H1 (cell line): ENCODE data around the gene TCF20. TPM values are rescaled to one million over a fixed set of nuclear protein-coding genes. Genes with fewer than 3 reads are reported as not detected.

Experiments
- CTCF ChIA-PET: fragments of 300-600 bp; sonication (Branson Sonifier 250); formaldehyde crosslinking; loops from one replicate; lab custom pipeline; 2021; ENCODE audit not compliant: partially characterized antibody; lab: Charles Lee
- POLR2A ChIA-PET: fragments of 300-600 bp; sonication (Branson Sonifier 250); formaldehyde crosslinking; loops from one replicate; lab custom pipeline; 2021; ENCODE audit warnings: inconsistent platforms; ENCODE audit not compliant: partially characterized antibody; lab: Charles Lee
- DNase-seq, 2 experiments: peaks; one replicate each; pipeline versions ENCODE4 v3.0.0 to v3.0.0-alpha.2; 2010 to 2022; ENCODE audit warnings: low spot score in 2 of 2, low read depth in 1 of 2, mixed read lengths in 1 of 2
- FAIRE-seq: peaks from 2 replicates; lab custom pipeline; 2011; peaks lifted over from hg19 to GRCh38; lab: Jason Lieb, UNC
- H2AFZ ChIP-seq: 2 replicates; pipeline ENCODE4 v1.8.1; 2012; ENCODE audit warnings: low read length, inconsistent platforms
- H2AK5ac ChIP-seq: 2 replicates; pipeline ENCODE4 v1.6.1; 2013; ENCODE audit warnings: low read depth, low read length
- H2BK120ac ChIP-seq: replicated peaks from 2 replicates; pipeline ENCODE3; 2013; ENCODE audit warnings: low read depth, low read length, inconsistent platforms
- H2BK12ac ChIP-seq: 2 replicates; pipeline ENCODE4 v1.6.1; 2013; ENCODE audit warnings: low read depth, low read length
- H2BK15ac ChIP-seq: 2 replicates; pipeline ENCODE4 v1.6.1; 2013; ENCODE audit warnings: low read length
- H2BK20ac ChIP-seq: 2 replicates; pipeline ENCODE4 v1.6.1; 2013; ENCODE audit warnings: low read length
- H2BK5ac ChIP-seq: 2 replicates; pipeline ENCODE4 v1.6.1; 2013; ENCODE audit warnings: low read depth, low read length
- H3K14ac ChIP-seq: 2 replicates; pipeline ENCODE4 v1.6.1; 2013; ENCODE audit warnings: inconsistent platforms; ENCODE audit not compliant: insufficient read length
- H3K18ac ChIP-seq: 2 replicates; pipeline ENCODE4 v1.6.1; 2013; ENCODE audit warnings: low read length; ENCODE audit errors: extremely low read depth
- H3K23ac ChIP-seq: 2 replicates; pipeline ENCODE4 v1.6.1; 2013; ENCODE audit warnings: inconsistent platforms; ENCODE audit not compliant: insufficient read length
- H3K23me2 ChIP-seq: 2 replicates; pipeline ENCODE4 v1.6.1; 2013; ENCODE audit warnings: low read depth, low read length
- H3K27ac ChIP-seq: 2 replicates; pipeline ENCODE4 v1.6.1; 2011; ENCODE audit warnings: low read depth, low read length, inconsistent platforms
- H3K27me3 ChIP-seq, 4 experiments: replicated peaks in 1 of 4; 1 replicate in 1 of 4; 2 replicates in 3 of 4; pipeline versions ENCODE4 v1.6.1 to v1.8.1; 2011 to 2013; ENCODE audit warnings: low read length in 3 of 4, mild to moderate bottlenecking in 3 of 4, inconsistent platforms in 2 of 4, mixed read lengths in 2 of 4, moderate library complexity in 1 of 4; ENCODE audit not compliant: control insufficient read depth in 3 of 4, insufficient read depth in 3 of 4; ENCODE audit errors: extremely low read depth in 1 of 4
- H3K36me3 ChIP-seq, 4 experiments: 2 replicates each; pipeline versions ENCODE4 v1.6.1 to v1.8.1; 2011 to 2013; ENCODE audit warnings: mild to moderate bottlenecking in 4 of 4, low read length in 3 of 4, moderate library complexity in 2 of 4, control low read depth in 1 of 4, inconsistent platforms in 1 of 4; ENCODE audit not compliant: insufficient read depth in 4 of 4, control insufficient read depth in 2 of 4
- H3K4ac ChIP-seq: replicated peaks from 2 replicates; pipeline ENCODE3; 2013; ENCODE audit warnings: low read length, low read depth, mixed read lengths, inconsistent platforms; ENCODE audit not compliant: insufficient read length
- H3K4me1 ChIP-seq, 4 experiments: replicated peaks in 1 of 4; 1 replicate in 1 of 4; 2 replicates in 3 of 4; pipeline versions ENCODE4 v1.6.1 to v1.8.1; 2011 to 2013; ENCODE audit warnings: low read length in 3 of 4, inconsistent platforms in 2 of 4, mixed read lengths in 1 of 4; ENCODE audit not compliant: insufficient read depth in 4 of 4, control insufficient read depth in 3 of 4
- H3K4me2 ChIP-seq, 2 experiments: 2 replicates each; pipeline versions ENCODE4 v1.6.1 to v1.8.1; 2011 to 2013; ENCODE audit warnings: low read depth in 2 of 2, low read length in 2 of 2, control low read depth in 1 of 2, inconsistent platforms in 1 of 2, mild to moderate bottlenecking in 1 of 2; ENCODE audit not compliant: insufficient read depth in 1 of 2
- H3K4me3 ChIP-seq, 4 experiments: fragments of 200-600, 300-600 bp in 1 of 4; sonication (generic), shearing (Covaris generic), sonication (Bioruptor Twin) in 1 of 4; 2 replicates each; pipeline versions ENCODE4 v1.5.1 to v1.8.1; 2011 to 2016; ENCODE audit warnings: low read length in 4 of 4, low read depth in 3 of 4, control low read depth in 2 of 4, inconsistent platforms in 2 of 4, mild to moderate bottlenecking in 2 of 4, mixed read lengths in 1 of 4, moderate library complexity in 1 of 4; ENCODE audit not compliant: insufficient read depth in 2 of 4; ENCODE audit errors: extremely low read depth in 1 of 4
- H3K56ac ChIP-seq: replicated peaks from 2 replicates; pipeline ENCODE3; 2013; ENCODE audit warnings: low read depth, mild to moderate bottlenecking, mixed read lengths, low read length, inconsistent platforms; ENCODE audit not compliant: insufficient read length
- H3K79me1 ChIP-seq: 2 replicates; pipeline ENCODE4 v1.6.1; 2013; ENCODE audit warnings: low read depth, low read length, control low read depth
- H3K79me2 ChIP-seq, 2 experiments: 2 replicates each; pipeline versions ENCODE4 v1.6.1 to v1.8.1; 2012 to 2013; ENCODE audit warnings: low read length in 2 of 2, mild to moderate bottlenecking in 2 of 2, inconsistent platforms in 1 of 2; ENCODE audit not compliant: insufficient read depth in 2 of 2, control insufficient read depth in 1 of 2
- H3K9ac ChIP-seq, 4 experiments: replicated peaks in 1 of 4; 1 replicate in 1 of 4; 2 replicates in 3 of 4; pipeline versions ENCODE4 v1.6.1 to v1.8.1; 2011 to 2013; ENCODE audit warnings: low read depth in 3 of 4, low read length in 3 of 4, control low read depth in 2 of 4, mild to moderate bottlenecking in 2 of 4, moderate library complexity in 2 of 4, inconsistent platforms in 1 of 4; ENCODE audit errors: extremely low read depth in 1 of 4
- H3K9me3 ChIP-seq, 2 experiments: 2 replicates each; pipeline versions ENCODE4 v1.6.1 to v1.8.1; 2012 to 2013; ENCODE audit warnings: mild to moderate bottlenecking in 2 of 2, moderate library complexity in 2 of 2, control low read depth in 1 of 2, inconsistent platforms in 1 of 2, low read depth in 1 of 2, low read length in 1 of 2, mixed read lengths in 1 of 2; ENCODE audit not compliant: insufficient read depth in 2 of 2
- H4K20me1 ChIP-seq, 2 experiments: replicated peaks in 1 of 2; 2 replicates each; pipeline versions ENCODE3 to v1.8.1; 2011 to 2013; ENCODE audit warnings: inconsistent platforms in 2 of 2, low read length in 2 of 2, mild to moderate bottlenecking in 1 of 2; ENCODE audit not compliant: insufficient read depth in 2 of 2, control insufficient read depth in 1 of 2
- H4K5ac ChIP-seq: 2 replicates; pipeline ENCODE4 v1.6.1; 2013; ENCODE audit warnings: low read length, low read depth, mixed read lengths, inconsistent platforms; ENCODE audit not compliant: insufficient read length
- H4K8ac ChIP-seq: 2 replicates; pipeline ENCODE4 v1.8.0; 2013; ENCODE audit warnings: mild to moderate bottlenecking, moderate library complexity, low read length, inconsistent platforms; ENCODE audit not compliant: insufficient read depth; ENCODE audit errors: extremely low read depth
- H4K91ac ChIP-seq: replicated peaks from 2 replicates; pipeline ENCODE3; 2013; ENCODE audit warnings: low read length, mixed read lengths, inconsistent platforms; ENCODE audit not compliant: insufficient read length
- EP300 ChIP-seq, 2 experiments: IDR thresholded peaks; 1 replicate in 1 of 2; 2 replicates in 1 of 2; pipeline ENCODE4 v1.6.1; 2011 to 2012; ENCODE audit warnings: low read depth in 2 of 2, low read length in 2 of 2, mild to moderate bottlenecking in 2 of 2, borderline replicate concordance in 1 of 2, inconsistent platforms in 1 of 2, moderate library complexity in 1 of 2
- HDAC6 ChIP-seq: IDR thresholded peaks from one replicate; pipeline ENCODE4 v1.7.1; 2012; ENCODE audit warnings: low read depth, mild to moderate bottlenecking, inconsistent platforms, low read length, moderate library complexity
- WGBS, 2 experiments: shearing (Covaris generic) in 1 of 2; methylation state at CpG; one replicate each; pipeline versions ENCODE4 v1.1.6 to v1.1.7; 2013 to 2015; ENCODE audit warnings: low lambda C conversion rate in 2 of 2, mixed read lengths in 2 of 2, inconsistent platforms in 1 of 2, low coverage in 1 of 2, missing lambda C conversion rate in 1 of 2; ENCODE audit not compliant: insufficient replicate concordance in 2 of 2, insufficient coverage in 1 of 2, insufficient read length in 1 of 2; ENCODE audit errors: extremely low coverage in 1 of 2, missing lambda C conversion rate in 1 of 2; 5-methylcytosine and 5-hydroxymethylcytosine counted together
- polyA plus RNA-seq, 7 experiments: library from polyadenylated mRNA; depleted of rRNA in 3 of 7; stranded (reverse) in 5 of 7; unstranded in 2 of 7; fragments of >200 nt in 5 of 7; fragments of 200-250 nt in 2 of 7; gene quantifications; 1 replicate in 5 of 7; 2 replicates in 1 of 7; 4 replicates in 1 of 7; pipeline versions ENCODE4 v1.2.1 to v1.2.3, GENCODE V29; 2011 to 2013; ENCODE audit warnings: missing spikeins in 2 of 7, mixed read lengths in 2 of 7
- total RNA-seq: library from RNA; stranded (reverse); fragmentation: NEBNext Ultra II Directional; extraction: Animal tissue kit (Norgen Biotek cat#: 25700); gene quantifications from 2 replicates; pipeline ENCODE4 v1.2.1, GENCODE V29; 2021

The TCF20 gene
- total and polyA plus RNA-seq, 2 of the 8 experiments (the other 6 are each of a cell fraction or from before 2014, with no cell fraction given) = 22.0 to 79.8 TPM

DNA sequence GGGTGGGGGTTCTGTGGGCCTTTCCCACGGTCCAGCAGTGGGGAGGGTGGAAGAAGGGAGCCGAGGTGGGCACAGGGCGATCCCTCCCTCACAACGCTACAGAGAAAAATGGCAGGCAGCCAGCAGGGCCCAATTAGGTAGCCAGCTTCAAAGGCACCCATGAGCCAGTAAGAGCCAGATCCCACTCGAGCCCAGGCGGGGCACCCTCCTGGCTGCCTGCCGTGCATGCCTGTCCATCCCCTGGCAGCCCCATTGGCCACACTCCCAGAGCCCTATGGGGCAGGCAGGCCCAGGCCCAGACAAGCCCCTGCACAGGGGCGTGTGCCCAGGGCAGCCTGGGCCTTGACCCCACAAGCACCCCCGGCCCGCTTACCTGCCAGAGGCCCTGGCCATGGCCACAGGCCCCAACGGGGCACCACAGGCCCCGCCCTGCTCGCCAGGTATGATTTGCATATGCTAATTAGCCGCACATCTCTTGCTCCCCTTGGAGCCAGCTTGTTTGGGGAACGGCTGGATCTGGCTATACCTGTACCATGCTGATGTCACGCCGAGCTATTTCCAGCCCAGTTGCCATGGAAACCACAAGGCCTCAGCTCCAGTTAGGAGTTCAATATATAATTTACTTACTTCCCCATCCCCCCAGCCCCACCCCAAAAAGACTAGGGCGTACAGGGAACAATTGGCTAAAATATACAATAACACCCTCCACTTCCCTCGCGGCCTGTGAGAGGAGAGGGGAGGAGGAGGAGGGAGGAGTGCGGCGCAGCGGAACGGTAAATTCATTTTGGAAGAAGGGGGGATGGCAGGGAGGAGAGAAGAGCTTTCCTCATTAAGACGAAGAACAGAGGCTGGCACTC lies 47.5 kb upstream of the TCF20 start:
- no peak overlapping the region for H4K8ac ChIP-seq
- H3K4me1 ChIP-seq = peaks cover 7 to 41% (median 25%) of the 10 kb centered on the region in 4 experiments
- H2BK120ac ChIP-seq = no peak overlapping the region
- H3K56ac ChIP-seq = no peak overlapping the region
- no peak overlapping the region for H3K9ac ChIP-seq
- H2BK15ac ChIP-seq = no peak overlapping the region
- no peak overlapping the region for H4K91ac ChIP-seq
- TF ChIP-seq HDAC6 = no peak
- peak in 1 of 2 experiments; percentile 76; a peak in 1 of 3 replicates for TF ChIP-seq EP300 (IDR thresholded peaks at IDR 0.05; ENCODE audit: borderline replicate concordance in 1 of 2, low read depth in 2 of 2, low read length in 2 of 2)
- no peak overlapping the region for H3K4me3 ChIP-seq
- no peak overlapping the region for H4K5ac ChIP-seq
- no peak overlapping the region for H3K4me2 ChIP-seq
- no peaks in the 10 kb centered on the region for H3K23me2 ChIP-seq
- FAIRE-seq = no peak
- H3K4ac ChIP-seq = no peak overlapping the region
- no peaks in the 10 kb centered on the region for H3K79me2 ChIP-seq
- H3K9me3 ChIP-seq = no peaks in the 10 kb centered on the region
- H3K36me3 ChIP-seq = no peaks in the 10 kb centered on the region
- no peaks in the 10 kb centered on the region for H3K79me1 ChIP-seq
- H3K27ac ChIP-seq = no peak overlapping the region
- no peaks in the 10 kb centered on the region for H3K27me3 ChIP-seq
- H3K18ac ChIP-seq = peak overlapping the region; percentile 19; the same call in 1 of the 2 replicates
- no peak overlapping the region for H3K23ac ChIP-seq
- no peak overlapping the region for H2AFZ ChIP-seq
- H4K20me1 ChIP-seq = peaks cover 2 to 13% of the 10 kb centered on the region in 2 experiments
- no peak overlapping the region for H2BK5ac ChIP-seq
- ChIA-PET POLR2A (interaction anchor here (0.6 kb wide), 1 partner anchor 46 kb away, joined by 3 read pairs; no protein-coding TSS in a partner anchor), CTCF (interaction anchor here (0.6 to 3.5 kb wide), 8 partner anchors 10 to 149 kb away, joined by 3 to 14 read pairs (median 3); no protein-coding TSS in a partner anchor)
- WGBS, 2 experiments = 85% methylated on average over 23 of the region's 25 CpGs; no CpG with 5 or more reads in 1 of the 2 experiments
- no peak overlapping the region for H2AK5ac ChIP-seq
- no peak for DNase-seq
- no peak overlapping the region for H2BK20ac ChIP-seq
- H2BK12ac ChIP-seq = no peak overlapping the region
- no peak overlapping the region for H3K14ac ChIP-seq
